ENCODE results near the gene TAPT1.

GRCh38 chr4:16224264-16225166, 1.8 kb downstream of the TAPT1 start:
- TF ChIP-seq CTCF (conservative IDR thresholded peaks at IDR 0.05) (no peak), EZH2 (IDR thresholded peaks at IDR 0.05; ENCODE audit: low read depth) (no peak)

Data from PC-9 (cell line).